Endothelial cell of umbilical vein (primary cell): ENCODE results near the gene KHDRBS1. TPM values are rescaled to one million over a fixed set of nuclear protein-coding genes. Genes with fewer than 3 reads are reported as not detected.

ENCODE experiments used
- BruUV-seq: library from RNA; stranded (reverse); fragments of 400-500 nt; replicated peaks from 2 replicates; lab custom pipeline; 2021; lab: Mats Ljungman, UMichigan
- CTCF ChIA-PET: fragments of 300-600, 350-600 bp; sonication (Branson Sonifier 250); formaldehyde crosslinking; loops from one replicate; lab custom pipeline; 2021; ENCODE audit warnings: antibody characterized with exemption, inconsistent platforms; lab: Charles Lee
- POLR2A ChIA-PET: fragments of 300-600, 350-600 bp; sonication (Branson Sonifier 250); formaldehyde crosslinking; loops from one replicate; lab custom pipeline; 2021; ENCODE audit warnings: antibody characterized with exemption, inconsistent platforms; lab: Charles Lee
- DNase-seq: peaks from one replicate; pipeline ENCODE4 v3.0.0-alpha.2; 2011; ENCODE audit warnings: low read depth, low spot score
- FAIRE-seq: peaks from 2 replicates; lab custom pipeline; 2011; peaks lifted over from hg19 to GRCh38; lab: Jason Lieb, UNC
- H2AFZ ChIP-seq: 2 replicates; pipeline ENCODE4 v1.6.0; 2012; ENCODE audit warnings: low read depth, low read length, control low read depth, inconsistent platforms
- H3K27ac ChIP-seq: 2 replicates; pipeline ENCODE4 v1.5.1; 2011; ENCODE audit warnings: low read depth, mild to moderate bottlenecking, control low read depth, low read length, moderate library complexity; ENCODE audit not compliant: insufficient read depth
- H3K27me3 ChIP-seq, 2 experiments: 2 replicates each; pipeline versions ENCODE4 v1.6.0 to v1.6.1; 2011; ENCODE audit warnings: low read length in 2 of 2, mixed read lengths in 1 of 2; ENCODE audit not compliant: control insufficient read depth in 2 of 2, insufficient read depth in 2 of 2
- H3K36me3 ChIP-seq, 2 experiments: 2 replicates in 1 of 2; 3 replicates in 1 of 2; pipeline ENCODE4 v1.5.1; 2011; ENCODE audit warnings: low read length in 2 of 2, mild to moderate bottlenecking in 1 of 2, moderate library complexity in 1 of 2; ENCODE audit not compliant: control insufficient read depth in 2 of 2, insufficient read depth in 2 of 2; ENCODE audit errors: extremely low read depth in 1 of 2
- H3K4me1 ChIP-seq: 3 replicates; pipeline ENCODE4 v1.5.1; 2011; ENCODE audit warnings: mild to moderate bottlenecking, low read length; ENCODE audit not compliant: control insufficient read depth, insufficient read depth; ENCODE audit errors: extremely low read depth
- H3K4me2 ChIP-seq: 2 replicates; pipeline ENCODE4 v1.6.1; 2011; ENCODE audit warnings: low read length, control low read depth, mixed read lengths; ENCODE audit not compliant: insufficient read depth
- H3K4me3 ChIP-seq, 3 experiments: fragments of 200-600 bp in 1 of 3; sonication (generic), shearing (Covaris generic) in 1 of 3; replicated peaks in 1 of 3; 2 replicates each; pipeline ENCODE4 v1.5.1; 2011 to 2016; ENCODE audit warnings: control low read depth in 3 of 3, low read length in 3 of 3, mild to moderate bottlenecking in 2 of 3, inconsistent platforms in 1 of 3, low read depth in 1 of 3, moderate library complexity in 1 of 3; ENCODE audit not compliant: insufficient read depth in 1 of 3
- H3K79me2 ChIP-seq: 2 replicates; pipeline ENCODE4 v1.6.0; 2012; ENCODE audit warnings: low read length, inconsistent platforms; ENCODE audit not compliant: control insufficient read depth, insufficient read depth
- H3K9ac ChIP-seq: replicated peaks from 2 replicates; pipeline ENCODE3; 2011; ENCODE audit warnings: low read length, control low read depth; ENCODE audit not compliant: insufficient read depth; ENCODE audit errors: extremely low read depth
- H3K9me1 ChIP-seq: replicated peaks from 3 replicates; pipeline ENCODE4 v1.6.0; 2011; ENCODE audit warnings: mild to moderate bottlenecking, low read length; ENCODE audit not compliant: control insufficient read depth, insufficient read depth; ENCODE audit errors: extremely low read depth
- H3K9me3 ChIP-seq: replicated peaks from 2 replicates; pipeline ENCODE4 v1.5.1; 2012; ENCODE audit warnings: low read length, inconsistent platforms; ENCODE audit not compliant: control insufficient read depth, insufficient read depth
- H4K20me1 ChIP-seq: replicated peaks from 2 replicates; pipeline ENCODE3; 2011; ENCODE audit warnings: mild to moderate bottlenecking, low read length; ENCODE audit not compliant: control insufficient read depth, insufficient read depth; ENCODE audit errors: extremely low read depth
- CTCF ChIP-seq, 2 donors: IDR thresholded peaks; 1 replicate in 1 of 2; 2 replicates in 1 of 2; pipeline ENCODE4 v1.5.1; 2011; ENCODE audit warnings: low read length in 2 of 2, mild to moderate bottlenecking in 2 of 2, moderate library complexity in 2 of 2, control low read depth in 1 of 2, inconsistent platforms in 1 of 2, low read depth in 1 of 2; ENCODE audit not compliant: insufficient read depth in 1 of 2; ENCODE audit errors: extremely low read depth in 1 of 2
- EZH2 ChIP-seq: IDR thresholded peaks from 2 replicates; pipeline ENCODE4 v1.6.1; 2012; ENCODE audit warnings: borderline replicate concordance, low read depth, mild to moderate bottlenecking, moderate library complexity, low read length, inconsistent platforms; ENCODE audit not compliant: severe bottlenecking
- FOS ChIP-seq: IDR thresholded peaks from 2 replicates; pipeline ENCODE4 v1.6.1; 2011; ENCODE audit warnings: mild to moderate bottlenecking, low read length, moderate library complexity, borderline replicate concordance; ENCODE audit not compliant: insufficient read depth
- GATA2 ChIP-seq: IDR thresholded peaks from 2 replicates; pipeline ENCODE4 v1.7.0; 2011; ENCODE audit warnings: low read depth, mild to moderate bottlenecking, moderate library complexity, mixed read lengths, low read length; ENCODE audit not compliant: insufficient read length, insufficient read depth
- JUN ChIP-seq: IDR thresholded peaks from 2 replicates; pipeline ENCODE4 v1.6.1; 2011; ENCODE audit warnings: borderline replicate concordance, low read depth; ENCODE audit not compliant: insufficient read length, insufficient read depth
- MAX ChIP-seq: IDR thresholded peaks from 2 replicates; pipeline ENCODE4 v1.6.1; 2011; ENCODE audit not compliant: insufficient read depth, insufficient read length
- MYC ChIP-seq: IDR thresholded peaks from one replicate; pipeline ENCODE4 v1.6.1; 2011; ENCODE audit warnings: mild to moderate bottlenecking, low read depth, low read length
- POLR2A ChIP-seq: IDR thresholded peaks from 2 replicates; pipeline ENCODE4 v1.6.1; 2012; ENCODE audit warnings: low read depth, mild to moderate bottlenecking, control low read depth, low read length
- POLR2AphosphoS5 ChIP-seq: IDR thresholded peaks from 2 replicates; pipeline ENCODE4 v1.6.1; 2012; ENCODE audit warnings: low read depth, mild to moderate bottlenecking, control low read depth, low read length, moderate library complexity; ENCODE audit not compliant: insufficient read depth
- dilution Hi-C: fragments of 300-500 bp; cut with MboI; formaldehyde crosslinking; loops from one replicate; pipeline ENCODE4 v1.15.0; 2019; ENCODE audit warnings: low sequenced_read_pairs; ENCODE audit not compliant: extremely low pct_ligation_motif_present
- intact Hi-C: fragments of 100-400 bp; cut with micrococcal nuclease; formaldehyde crosslinking; loops from one replicate; pipeline ENCODE4 v1.10.0; 2022
- polyA plus RNA-seq, 4 experiments: library from polyadenylated mRNA; depleted of rRNA in 3 of 4; stranded (reverse) in 3 of 4; unstranded in 1 of 4; fragments of >200 nt; gene quantifications; 2 replicates each; pipeline versions ENCODE4 v1.2.1 to v1.2.3, GENCODE V29; 2011 to 2012; ENCODE audit warnings: missing spikeins in 1 of 4
- total RNA-seq: library from RNA; stranded (reverse); gene quantifications from 2 replicates; pipeline ENCODE4 v1.2.3, GENCODE V29; 2021

Gene KHDRBS1
- total and polyA plus RNA-seq, 2 donors (not counting 3 experiments of a cell fraction or from before 2014, with no cell fraction given) = 43.4 to 194 TPM

GRCh38 chr1:32035119-32035518, 21.5 kb downstream of the KHDRBS1 start:
- dilution Hi-C loops (no loop called here), intact Hi-C loops (no loop called here)
- no peak overlapping the region for H3K4me3 ChIP-seq
- peaks cover 12% of the 10 kb centered on the region for H3K4me1 ChIP-seq
- H3K9me1 ChIP-seq = no peaks in the 10 kb centered on the region
- no peak overlapping the region for H3K9ac ChIP-seq
- H4K20me1 ChIP-seq = peaks cover 10% of the 10 kb centered on the region
- ChIA-PET CTCF (interaction anchor here (0.6 to 1.0 kb wide), 4 partner anchors 15 to 914 kb away, joined by 3 read pairs; no protein-coding TSS in a partner anchor), POLR2A (no interaction called here)
- H3K79me2 ChIP-seq = peaks cover 86% of the 10 kb centered on the region
- TF ChIP-seq EZH2 (no peak), POLR2AphosphoS5 (no peak), MYC (no peak), GATA2 (no peak), FOS (no peak), CTCF (IDR thresholded peaks at IDR 0.05; ENCODE audit: extremely low read depth in 1 of 2, insufficient read depth in 1 of 2, low read depth in 1 of 2, low read length in 2 of 2) (no peak), POLR2A (no peak), MAX (no peak), JUN (no peak)
- H3K4me2 ChIP-seq = no peak overlapping the region
- peaks cover 38 to 39% of the 10 kb centered on the region in 2 experiments for H3K36me3 ChIP-seq
- H3K9me3 ChIP-seq = no peaks in the 10 kb centered on the region
- FAIRE-seq = no peak
- no peaks in the 10 kb centered on the region for H3K27me3 ChIP-seq
- DNase-seq = no peak
- H2AFZ ChIP-seq = no peak overlapping the region
- BruUV-seq = no TSS peak
- H3K27ac ChIP-seq = no peak overlapping the region
